ENCODE results near the gene SPATS1. TPM values are rescaled to one million over a fixed set of nuclear protein-coding genes. Genes with fewer than 3 reads are reported as not detected.

SPATS1 gene
- total RNA-seq, 1 donor from 2014 or later, result not detected

DNA sequence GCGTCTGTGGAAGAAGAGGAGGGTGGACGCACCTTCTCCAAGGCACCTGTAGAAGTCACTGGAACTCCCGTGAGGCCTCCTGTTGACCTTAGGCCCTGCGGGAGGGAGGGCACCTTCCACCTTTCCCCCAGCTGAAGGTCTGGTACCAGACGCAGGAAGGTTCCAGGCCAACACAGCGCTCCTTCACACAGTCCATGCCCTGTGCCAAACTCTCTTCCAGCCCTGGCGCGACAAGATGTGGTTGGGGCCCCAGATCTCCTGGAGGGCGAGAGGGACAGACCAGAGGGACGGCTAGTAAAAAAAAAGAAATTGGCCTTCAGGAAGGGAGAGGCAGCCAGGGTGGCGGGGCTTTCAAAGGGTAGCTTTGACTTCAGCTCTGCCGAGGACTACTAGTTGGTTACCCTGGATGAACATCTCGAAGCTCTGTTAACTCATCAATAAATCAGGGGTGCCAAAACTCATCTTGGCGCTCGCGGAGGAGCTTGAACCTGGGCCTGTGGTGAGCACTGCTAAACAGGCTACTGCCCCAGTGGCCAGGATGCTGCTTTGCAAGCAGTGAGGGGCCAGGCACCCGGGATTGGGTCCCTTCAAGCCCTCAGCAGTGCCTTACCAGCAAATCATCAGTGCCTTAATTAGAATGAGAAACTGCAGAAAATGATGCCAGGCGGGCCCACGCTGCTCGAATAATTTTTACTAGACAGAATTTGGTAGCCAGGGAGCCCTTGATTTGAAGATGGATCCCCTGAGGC is 44.2 kb upstream of the SPATS1 start:
- peaks cover 10% of the 10 kb centered on the region for H3K4me1 ChIP-seq
- H3K36me3 ChIP-seq, result peaks cover 15% of the 10 kb centered on the region
- H3K27me3 ChIP-seq, result peaks cover 53% of the 10 kb centered on the region
- H3K9me3 ChIP-seq, result no peaks in the 10 kb centered on the region
- H3K27ac ChIP-seq, result no peak overlapping the region
- H3K4me3 ChIP-seq, result no peak overlapping the region
- ATAC-seq (no peak), DNase-seq (no peak)
- TF ChIP-seq, protein P1, sequence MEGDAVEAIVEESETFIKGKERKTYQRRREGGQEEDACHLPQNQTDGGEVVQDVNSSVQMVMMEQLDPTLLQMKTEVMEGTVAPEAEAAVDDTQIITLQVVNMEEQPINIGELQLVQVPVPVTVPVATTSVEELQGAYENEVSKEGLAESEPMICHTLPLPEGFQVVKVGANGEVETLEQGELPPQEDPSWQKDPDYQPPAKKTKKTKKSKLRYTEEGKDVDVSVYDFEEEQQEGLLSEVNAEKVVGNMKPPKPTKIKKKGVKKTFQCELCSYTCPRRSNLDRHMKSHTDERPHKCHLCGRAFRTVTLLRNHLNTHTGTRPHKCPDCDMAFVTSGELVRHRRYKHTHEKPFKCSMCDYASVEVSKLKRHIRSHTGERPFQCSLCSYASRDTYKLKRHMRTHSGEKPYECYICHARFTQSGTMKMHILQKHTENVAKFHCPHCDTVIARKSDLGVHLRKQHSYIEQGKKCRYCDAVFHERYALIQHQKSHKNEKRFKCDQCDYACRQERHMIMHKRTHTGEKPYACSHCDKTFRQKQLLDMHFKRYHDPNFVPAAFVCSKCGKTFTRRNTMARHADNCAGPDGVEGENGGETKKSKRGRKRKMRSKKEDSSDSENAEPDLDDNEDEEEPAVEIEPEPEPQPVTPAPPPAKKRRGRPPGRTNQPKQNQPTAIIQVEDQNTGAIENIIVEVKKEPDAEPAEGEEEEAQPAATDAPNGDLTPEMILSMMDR (IDR thresholded peaks at IDR 0.05), result no peak
- intact Hi-C loops (cut with DNase I), result no loop called here

DNA sequence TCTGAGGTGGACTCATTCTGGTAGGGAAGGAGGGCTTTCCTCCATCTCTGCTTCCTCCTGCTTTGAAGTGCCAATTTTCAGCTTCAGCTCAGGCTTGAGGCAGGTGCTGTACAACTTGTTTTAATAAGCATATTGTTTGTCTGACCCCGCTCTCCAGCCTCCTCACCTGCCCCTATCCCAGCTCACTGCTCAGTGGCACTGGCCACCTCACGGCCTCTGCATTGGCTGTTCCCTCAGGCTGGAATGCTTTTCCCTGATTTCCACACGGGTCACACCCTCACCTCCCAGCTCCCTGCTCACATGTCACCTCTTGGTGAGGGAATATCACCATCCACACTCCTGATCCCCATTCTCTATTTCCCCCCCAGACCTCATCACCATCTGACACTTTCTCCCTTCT is 43.6 kb upstream of the SPATS1 start:
- DNase-seq (no peak), ATAC-seq (no peak)
- TF ChIP-seq, protein P1 (IDR thresholded peaks at IDR 0.05), result no peak
- Histone ChIP-seq H3K4me1 (peaks cover 10% of the 10 kb centered on the region), H3K27me3 (peaks cover 47% of the 10 kb centered on the region), H3K36me3 (peaks cover 22% of the 10 kb centered on the region), H3K27ac (no peak overlapping the region), H3K4me3 (no peak overlapping the region), H3K9me3 (no peaks in the 10 kb centered on the region)
- intact Hi-C loops (cut with DNase I), result no loop called here

DNA sequence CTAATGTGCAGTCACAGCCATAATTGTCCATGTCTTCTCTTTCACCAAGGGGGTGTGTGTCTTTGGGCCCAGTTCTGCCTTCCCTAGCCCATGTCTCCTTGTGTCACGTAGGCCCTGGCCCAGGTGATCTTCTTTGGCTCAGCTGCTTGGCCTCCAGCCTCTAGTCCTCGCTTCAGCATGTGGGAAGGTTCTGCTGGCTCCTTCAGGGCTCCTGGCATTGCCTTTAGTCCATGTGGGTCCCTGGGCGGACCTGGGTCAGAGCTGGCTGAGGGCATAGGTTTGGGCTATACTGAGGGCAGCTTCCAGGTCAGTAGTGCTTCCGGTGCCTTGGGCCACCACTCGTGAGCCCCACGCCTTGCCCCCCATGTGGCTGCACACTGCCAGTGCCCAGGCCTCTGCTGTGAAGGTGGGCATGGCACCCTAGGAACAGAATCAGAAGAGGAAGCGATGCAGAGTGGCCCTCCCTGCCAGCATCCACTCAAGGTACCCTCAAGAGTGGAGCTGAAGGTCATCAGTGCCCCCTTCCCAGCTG is 42.1 kb upstream of the SPATS1 start:
- Histone ChIP-seq H3K4me1 (peaks cover 10% of the 10 kb centered on the region), H3K27me3 (peaks cover 33% of the 10 kb centered on the region), H3K4me3 (no peak overlapping the region), H3K27ac (no peak overlapping the region), H3K36me3 (peaks cover 37% of the 10 kb centered on the region), H3K9me3 (no peaks in the 10 kb centered on the region)
- intact Hi-C loops (cut with DNase I), result no loop called here
- DNase-seq (no peak), ATAC-seq (no peak)
- TF ChIP-seq, protein P1 (IDR thresholded peaks at IDR 0.05), result no peak

DNA sequence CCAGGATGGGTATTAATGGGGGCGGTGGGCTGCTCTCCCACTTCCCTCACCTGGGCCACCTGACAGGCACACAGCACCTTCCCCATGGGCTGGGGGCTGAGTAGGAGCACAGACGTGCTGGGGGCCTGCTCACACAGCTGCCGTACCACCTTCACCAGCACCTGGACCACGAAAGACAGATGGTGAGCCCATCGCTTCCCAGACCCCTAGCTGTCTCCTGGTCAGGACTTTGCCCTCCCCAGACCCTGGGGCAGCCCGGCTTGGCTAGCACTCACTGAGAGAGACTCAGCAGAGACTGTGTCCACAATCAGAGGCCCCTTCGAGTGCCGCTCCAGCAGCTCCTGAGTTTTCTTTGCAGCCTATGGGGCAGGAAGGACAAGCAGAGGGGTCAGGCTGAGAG is 41.3 kb upstream of the SPATS1 start:
- DNase-seq (no peak), ATAC-seq (no peak)
- Histone ChIP-seq H3K27ac (no peak overlapping the region), H3K4me3 (no peak overlapping the region), H3K27me3 (peaks cover 26% of the 10 kb centered on the region), H3K9me3 (no peaks in the 10 kb centered on the region), H3K36me3 (peaks cover 44% of the 10 kb centered on the region), H3K4me1 (peaks cover 10% of the 10 kb centered on the region)
- intact Hi-C loops (cut with DNase I), result no loop called here
- TF ChIP-seq, protein P1 (IDR thresholded peaks at IDR 0.05), result no peak

DNA sequence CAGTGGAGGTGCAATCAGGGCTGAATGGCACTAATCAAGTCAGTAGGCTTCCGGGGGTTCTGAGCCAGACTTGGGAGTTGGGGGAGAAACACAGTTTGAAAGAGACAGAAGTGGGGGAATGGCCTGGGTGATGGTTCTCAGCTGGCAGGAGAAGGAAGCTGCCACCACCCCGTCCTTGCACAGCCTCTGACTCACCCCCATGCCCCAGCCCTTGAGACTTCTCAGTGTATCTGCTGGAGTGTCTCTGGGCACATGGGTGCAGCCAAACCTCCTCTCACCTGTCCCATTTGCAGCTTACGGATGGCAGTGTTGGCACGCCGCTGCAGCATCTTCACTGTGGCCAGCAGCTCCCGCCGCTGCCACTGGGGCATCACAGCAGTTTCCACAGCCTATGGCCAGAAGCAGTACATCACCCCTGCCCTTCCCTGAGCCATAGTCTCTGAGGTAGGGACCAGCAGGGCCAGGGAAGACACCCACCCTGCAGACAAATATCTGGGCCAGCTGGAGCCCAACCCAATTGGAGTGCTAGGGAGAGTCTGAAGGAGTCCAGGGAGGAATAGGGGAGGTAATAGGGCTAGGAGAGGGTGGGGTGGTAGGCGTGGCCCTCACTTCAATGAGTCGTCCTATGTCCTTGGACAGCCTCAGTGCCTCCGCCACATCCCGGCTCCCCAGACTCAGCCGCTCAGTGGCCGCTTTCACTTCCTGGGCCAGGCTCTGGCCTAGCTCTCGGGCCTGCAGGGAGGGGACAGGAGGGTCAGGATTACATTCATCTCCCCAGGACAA is 40.5 kb upstream of the SPATS1 start:
- Histone ChIP-seq H3K36me3 (peaks cover 51% of the 10 kb centered on the region), H3K4me1 (peaks cover 10% of the 10 kb centered on the region), H3K4me3 (no peak overlapping the region), H3K9me3 (no peaks in the 10 kb centered on the region), H3K27ac (no peak overlapping the region), H3K27me3 (peaks cover 17% of the 10 kb centered on the region)
- intact Hi-C loops (cut with DNase I), result no loop called here
- ATAC-seq (no peak), DNase-seq (no peak)
- TF ChIP-seq, protein P1 (IDR thresholded peaks at IDR 0.05), result no peak

All from upper lobe of right lung (tissue), 1 donor.